GM19025 (cell line): ENCODE measurements around the gene LRP3.

Source experiments
- ATAC-seq: cut with Tn5 transposase; IDR thresholded peaks from one replicate; pipeline ENCODE4 v1.9.1; 2021; ENCODE audit warnings: mild to moderate bottlenecking, low read depth, moderate library complexity; ENCODE audit not compliant: unreplicated experiment

The LRP3 gene

DNA sequence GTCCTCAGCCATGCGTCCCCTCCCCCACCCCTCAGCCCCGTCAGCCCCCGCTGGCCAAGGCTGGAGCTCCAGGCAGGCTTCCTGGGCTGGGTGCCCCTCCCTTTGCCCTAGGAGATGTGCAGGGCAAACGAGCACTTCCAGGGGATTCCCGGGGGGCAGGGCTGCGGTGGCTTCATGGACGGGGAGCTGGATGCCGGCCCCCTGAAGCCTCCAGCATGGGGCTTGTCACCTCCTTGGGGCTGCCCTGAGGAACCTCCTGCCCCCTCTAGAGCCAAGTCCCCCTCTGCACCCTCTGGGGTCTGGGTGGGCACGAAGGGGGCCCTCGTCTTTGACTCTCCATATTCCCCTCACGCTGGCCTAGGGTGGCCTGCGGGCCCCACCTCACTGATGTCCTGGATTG lies 56.9 kb downstream of the LRP3 start:
- ATAC-seq: no peak

DNA sequence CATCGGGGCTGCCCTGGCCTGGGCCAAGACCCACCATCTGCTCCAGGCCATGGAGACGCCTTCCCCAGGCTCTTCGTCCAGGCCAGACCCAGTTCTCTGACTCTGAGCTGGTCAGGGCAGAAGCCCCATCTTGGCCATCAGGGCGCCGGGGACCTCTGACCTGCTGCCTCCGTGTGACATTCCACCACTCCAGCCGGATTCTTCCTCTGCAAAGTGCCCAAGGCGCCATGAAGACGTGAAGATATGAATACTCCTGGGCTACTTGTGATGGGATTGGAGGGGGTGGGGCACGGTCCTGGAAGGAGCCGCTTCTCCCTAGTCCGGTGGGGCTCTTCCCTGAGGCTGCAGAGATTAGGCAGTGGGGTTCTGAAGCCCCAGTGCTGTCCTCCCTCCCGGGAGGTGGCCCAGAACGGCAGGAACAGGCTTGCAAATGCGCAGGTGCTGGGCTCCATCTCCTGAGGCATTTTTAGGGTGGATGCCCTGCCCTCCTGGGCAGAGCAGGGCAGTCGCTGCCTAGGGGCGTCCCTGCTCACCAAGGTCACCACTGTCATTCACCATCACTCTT lies 57.5 kb downstream of the LRP3 start:
- ATAC-seq: no peak

DNA sequence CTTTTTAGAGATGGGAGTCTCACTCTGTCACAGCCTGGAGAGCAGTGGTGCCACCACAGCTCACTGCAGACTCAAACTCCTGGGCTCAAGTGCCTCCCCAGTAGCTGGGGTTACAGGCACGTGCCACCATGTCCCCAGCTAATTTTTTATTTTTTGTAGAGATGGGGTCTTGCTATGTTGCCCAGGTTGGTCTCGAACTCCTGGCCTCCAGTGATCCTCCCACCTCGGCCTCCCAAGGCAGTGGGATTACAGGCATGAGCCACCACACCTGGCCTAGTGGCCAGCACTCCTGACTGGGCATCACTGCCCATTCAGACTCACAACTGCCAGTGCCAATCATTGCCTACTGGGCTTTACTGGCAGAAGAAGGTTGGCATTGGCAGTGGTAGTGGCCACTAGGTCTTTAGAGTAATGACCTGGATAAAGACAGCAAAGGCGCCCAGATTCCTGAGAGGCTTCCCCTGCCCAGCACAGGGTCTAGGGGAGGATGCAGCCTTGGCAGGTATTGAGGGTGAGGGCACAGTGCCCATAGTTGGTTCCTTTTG lies 58.4 kb downstream of the LRP3 start:
- ATAC-seq: no peak

DNA sequence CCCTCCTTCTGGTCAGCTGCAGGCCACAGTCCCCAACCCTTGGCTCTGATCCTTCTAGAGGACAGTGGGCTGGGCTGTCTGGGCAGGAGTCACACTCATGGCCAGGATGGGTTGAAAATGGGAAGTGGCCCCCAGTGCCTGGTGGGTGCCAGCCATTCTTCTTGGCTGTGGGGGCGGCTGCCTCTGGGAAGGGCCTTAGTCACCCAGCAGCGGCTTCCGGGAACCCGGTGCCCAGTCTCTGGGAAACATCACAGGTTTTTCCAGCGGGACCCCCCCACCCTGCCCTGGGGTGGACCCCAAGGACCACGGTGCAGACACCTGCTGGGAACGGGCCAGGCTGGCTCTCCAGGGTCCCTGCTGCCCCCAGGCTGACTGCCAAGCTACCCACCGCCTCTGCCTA lies 58.8 kb downstream of the LRP3 start:
- no peak for ATAC-seq

DNA sequence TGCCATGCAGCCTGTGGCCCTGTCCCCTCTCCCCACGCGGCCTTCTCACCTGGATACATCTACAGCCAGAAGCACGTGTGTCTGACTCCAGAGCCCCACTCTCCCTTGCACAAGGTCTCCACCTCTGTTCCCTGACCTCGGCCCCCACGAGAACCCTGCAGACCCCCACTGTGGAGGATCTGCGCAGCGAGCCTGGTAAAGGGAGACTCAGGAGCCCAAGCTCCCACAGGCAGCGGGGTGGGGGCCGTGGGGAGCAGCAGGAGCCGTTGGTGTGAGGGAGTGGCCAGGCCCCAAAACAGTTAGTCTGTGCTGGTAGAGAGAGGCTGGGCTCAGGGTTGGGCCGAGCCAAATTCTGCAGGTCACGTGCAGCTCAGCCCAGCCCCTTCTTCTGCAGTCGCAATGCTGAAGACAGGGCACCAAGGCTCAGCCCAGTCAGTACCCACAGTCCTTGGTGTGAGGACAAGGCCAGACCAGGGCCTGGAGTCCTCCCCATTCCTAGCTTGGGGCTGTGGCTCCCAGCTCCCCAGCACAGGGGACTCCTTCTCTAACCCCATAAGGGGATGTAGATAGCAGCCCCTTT lies 60.2 kb downstream of the LRP3 start:
- ATAC-seq: no peak

DNA sequence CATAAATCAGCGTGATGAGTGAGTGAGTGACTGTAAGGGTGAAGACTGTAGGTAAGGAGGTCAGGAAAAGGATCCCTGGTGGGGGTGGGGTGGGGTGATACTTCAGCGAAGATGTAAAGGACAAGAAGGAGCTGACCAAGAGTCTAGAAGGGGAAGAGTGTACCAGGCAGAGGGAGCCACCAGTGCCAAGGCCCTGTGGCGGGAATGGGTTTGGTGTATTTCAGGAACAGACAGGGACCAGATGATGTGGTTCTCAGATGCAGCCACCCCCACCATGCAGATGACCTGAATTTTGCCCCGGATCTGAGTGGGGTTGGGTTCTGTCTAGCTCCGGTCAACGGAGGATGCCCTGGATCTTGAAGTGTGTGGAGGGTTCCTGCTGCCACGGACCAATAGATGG lies 61.7 kb downstream of the LRP3 start:
- ATAC-seq: no peak

DNA sequence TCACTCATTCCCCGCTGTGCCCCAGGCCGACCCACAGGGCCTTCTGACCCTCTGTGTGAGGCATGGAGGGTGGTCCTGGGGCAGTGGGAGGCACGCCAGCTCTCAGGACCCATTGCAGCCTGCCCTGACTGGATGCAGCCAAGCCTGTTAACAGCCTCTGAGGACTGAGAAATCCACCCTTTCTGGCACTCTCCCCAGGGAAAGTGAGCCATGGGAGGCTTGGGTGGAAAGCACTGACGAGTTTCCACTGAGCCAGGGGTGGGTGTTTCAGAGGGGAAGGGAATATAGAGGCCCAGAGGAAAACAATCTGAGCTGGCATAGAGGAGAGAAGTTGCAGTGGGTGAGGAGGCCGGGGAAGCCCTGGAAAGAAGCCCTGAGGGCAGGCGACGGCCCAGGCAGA lies 62.1 kb downstream of the LRP3 start:
- no peak for ATAC-seq

DNA sequence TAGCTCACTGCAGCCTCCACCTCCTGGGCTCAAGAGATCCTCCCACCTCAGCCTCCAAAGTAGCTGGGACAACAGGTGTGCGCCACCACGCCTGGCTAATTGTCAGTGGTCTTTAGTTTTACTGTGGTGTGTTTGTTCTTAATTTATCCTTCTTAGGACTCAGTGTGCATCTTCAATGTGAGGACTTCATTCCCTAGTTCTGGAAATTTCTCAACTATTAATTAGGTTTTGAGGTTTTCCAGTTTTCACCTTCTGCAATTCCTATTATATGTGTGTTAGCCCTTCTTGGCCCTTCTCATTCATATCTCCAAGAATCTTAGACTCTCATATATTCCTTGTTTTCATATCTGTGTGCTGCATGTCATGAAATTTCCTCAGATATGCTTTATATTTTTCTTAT lies 63.7 kb downstream of the LRP3 start:
- ATAC-seq: no peak
